ENCODE measurements around the gene HMOX1.

HMOX1 gene

GRCh38 chr22:35337932-35338331, 43.0 kb upstream of the HMOX1 start:
- H3K4me3 ChIP-seq (replicated peaks; ENCODE audit: low read depth, low read length): no peak overlapping the region
- DNase-seq (ENCODE audit: low read depth): no peak
- no peak for TF ChIP-seq CTCF (IDR thresholded peaks at IDR 0.05; ENCODE audit: low read length, missing control alignments)

- H3K4me3 ChIP-seq (replicated peaks; ENCODE audit: low read depth, low read length): no peak overlapping the region
- no peak for DNase-seq (ENCODE audit: low read depth)
- no peak for TF ChIP-seq CTCF (IDR thresholded peaks at IDR 0.05; ENCODE audit: low read length, missing control alignments)
Observed at GRCh38 chr22:35341090-35341874, 39.6 kb upstream of the HMOX1 start.

GRCh38 chr22:35342390-35342789, 38.5 kb upstream of the HMOX1 start:
- H3K4me3 ChIP-seq (replicated peaks; ENCODE audit: low read depth, low read length): no peak overlapping the region
- TF ChIP-seq CTCF (IDR thresholded peaks at IDR 0.05; ENCODE audit: low read length, missing control alignments): no peak
- no peak for DNase-seq (ENCODE audit: low read depth)

GRCh38 chr22:35343664-35344550, 37.0 kb upstream of the HMOX1 start:
- no peak for TF ChIP-seq CTCF (IDR thresholded peaks at IDR 0.05; ENCODE audit: low read length, missing control alignments)
- no peak for DNase-seq (ENCODE audit: low read depth)
- no peak overlapping the region for H3K4me3 ChIP-seq (replicated peaks; ENCODE audit: low read depth, low read length)

- no peak overlapping the region for H3K4me3 ChIP-seq (replicated peaks; ENCODE audit: low read depth, low read length)
- TF ChIP-seq CTCF (IDR thresholded peaks at IDR 0.05; ENCODE audit: low read length, missing control alignments): no peak
- no peak for DNase-seq (ENCODE audit: low read depth)
Observed at GRCh38 chr22:35344956-35345690, 35.8 kb upstream of the HMOX1 start.

- TF ChIP-seq CTCF (IDR thresholded peaks at IDR 0.05; ENCODE audit: low read length, missing control alignments): no peak
- no peak overlapping the region for H3K4me3 ChIP-seq (replicated peaks; ENCODE audit: low read depth, low read length)
- DNase-seq (ENCODE audit: low read depth): no peak
Observed at GRCh38 chr22:35345808-35346505, 34.9 kb upstream of the HMOX1 start.
